Right hindlimb (tissue), 1 donor: Measurements from ENCODE around the gene SPOCK1.

Experiments used
- DNase-seq: peaks from one replicate; pipeline ENCODE4 v3.0.0-alpha.2; 2018

Gene SPOCK1

DNA sequence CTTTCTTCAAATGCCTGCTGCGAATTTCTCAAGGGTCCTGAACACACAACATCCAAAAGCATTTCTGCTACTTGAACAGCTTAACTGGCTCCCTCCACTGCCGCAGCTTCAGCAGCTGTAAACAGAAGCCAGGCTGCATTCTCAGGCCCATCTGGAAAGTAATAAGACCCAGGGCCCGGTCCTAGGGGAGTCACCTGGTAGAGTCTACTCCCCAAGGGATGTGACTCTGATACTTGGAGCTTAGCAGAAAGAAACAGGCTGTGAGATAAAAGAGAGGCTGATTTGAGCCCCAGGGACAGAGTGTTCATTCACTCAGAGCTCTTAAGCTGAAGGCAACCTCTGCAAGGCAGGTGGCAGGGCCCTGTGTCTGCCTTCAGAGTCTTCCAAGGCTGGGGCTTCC lies 356.8 kb downstream of the SPOCK1 start:
- DNase-seq, result no peak

DNA sequence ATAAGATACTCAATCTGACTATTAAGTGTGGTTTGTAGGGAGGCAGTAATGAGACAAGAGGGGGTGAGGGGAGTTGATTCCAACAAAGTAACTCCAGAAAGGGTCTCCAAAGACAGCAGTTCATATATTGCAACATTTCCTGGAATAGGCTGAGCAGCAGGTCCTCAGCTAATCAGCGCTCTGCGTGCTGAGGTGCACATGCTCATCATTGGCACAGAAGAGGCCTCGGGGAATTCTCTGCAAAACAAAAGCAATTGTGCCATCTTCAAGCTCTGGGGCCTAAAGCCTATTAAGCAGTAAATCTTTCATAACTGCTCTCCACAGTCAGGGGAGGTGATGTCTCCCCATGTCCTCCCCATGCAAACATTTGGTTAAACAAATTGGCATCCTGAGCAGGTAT lies 357.3 kb downstream of the SPOCK1 start:
- no peak for DNase-seq

- no peak for DNase-seq
These were observed 362.0 kb downstream of the SPOCK1 start for GRCh38 chr5:137136991-137137632.

DNA sequence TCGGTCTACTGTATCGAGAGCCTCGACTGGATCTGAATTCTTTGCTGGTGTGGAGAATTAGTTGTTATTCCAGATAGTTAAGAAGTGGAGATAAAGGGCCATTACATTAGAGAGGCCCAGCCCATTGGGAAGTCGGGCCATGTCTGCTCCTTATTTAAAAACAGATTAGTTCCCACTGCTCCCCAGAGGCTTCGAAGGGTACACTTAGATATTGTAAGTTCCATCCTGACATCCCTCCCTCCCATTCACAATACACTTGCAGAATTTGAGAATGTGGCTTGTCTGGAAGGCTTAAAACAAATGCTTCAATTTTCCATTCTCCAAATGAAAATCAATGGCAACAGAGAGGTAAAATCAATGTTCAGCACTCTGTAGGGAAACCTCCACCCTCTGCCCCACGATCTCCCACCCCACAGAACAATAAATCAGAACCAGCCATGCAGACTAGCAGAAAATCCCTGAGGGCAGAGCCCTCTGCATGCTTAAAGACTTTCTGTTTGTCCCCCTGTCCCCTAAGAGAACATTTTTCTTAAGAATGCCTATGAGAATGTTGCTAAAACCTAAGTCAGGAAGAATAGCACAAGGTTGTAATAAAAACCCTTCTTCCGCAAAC lies 364.1 kb downstream of the SPOCK1 start:
- DNase-seq, result no peak

DNA sequence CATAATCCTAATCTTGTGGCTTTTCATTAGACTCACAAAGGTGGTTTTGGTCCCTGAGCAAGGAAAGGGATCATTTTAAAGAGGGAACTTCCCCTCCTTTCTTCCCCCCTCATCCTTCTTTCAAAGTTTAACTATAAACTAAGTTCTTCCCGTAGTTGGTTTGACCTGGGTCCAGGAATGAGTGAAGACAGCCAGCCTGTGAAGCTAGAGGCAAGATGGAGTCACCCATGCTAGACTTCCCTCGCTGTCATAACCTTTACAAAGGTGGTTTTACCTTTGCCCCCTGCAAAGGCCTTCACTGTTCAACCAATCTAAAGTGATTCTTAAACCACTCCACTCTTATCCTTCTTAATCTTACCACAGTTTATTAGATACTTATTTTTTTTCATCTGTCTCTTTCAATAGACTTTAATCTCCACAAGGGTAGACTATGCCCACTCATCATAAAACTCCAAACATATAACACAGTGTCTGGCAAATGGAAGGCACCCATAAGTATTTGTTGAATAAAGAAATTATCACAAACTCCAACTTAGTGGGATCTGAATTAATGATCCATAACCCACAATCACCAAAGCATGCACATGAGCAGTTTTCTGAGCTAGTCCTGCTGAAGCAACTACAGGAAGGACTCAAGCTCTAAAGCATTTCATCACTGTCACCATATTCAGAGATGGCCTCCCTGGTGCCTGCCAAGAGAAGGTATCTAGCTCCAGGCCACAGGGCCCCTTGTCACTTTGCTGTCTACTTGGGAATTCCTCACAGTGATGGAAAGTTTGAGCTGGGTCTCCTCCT lies 369.0 kb downstream of the SPOCK1 start:
- DNase-seq, result no peak

- DNase-seq, result no peak
These were observed 371.1 kb downstream of the SPOCK1 start for GRCh38 chr5:137128012-137128411.

DNA sequence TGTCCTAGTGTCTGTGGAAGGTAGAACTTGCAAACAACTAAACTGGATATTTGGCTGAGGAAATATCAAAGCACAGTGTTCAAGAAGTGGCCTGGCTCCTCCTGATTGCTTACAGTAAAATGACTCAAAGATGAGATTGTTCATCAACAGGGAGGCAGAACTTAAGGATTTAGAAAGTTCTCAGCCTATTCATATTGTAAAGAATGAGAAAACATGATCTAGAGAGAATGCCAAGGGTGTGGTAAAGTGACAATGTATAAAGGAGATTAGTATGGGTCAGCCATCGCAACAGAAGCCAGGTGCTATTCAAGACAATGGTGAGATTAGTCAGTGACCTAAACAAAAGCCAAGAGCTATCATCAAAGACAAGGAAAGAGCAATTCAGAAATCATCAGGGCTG lies 372.3 kb downstream of the SPOCK1 start:
- no peak for DNase-seq

DNA sequence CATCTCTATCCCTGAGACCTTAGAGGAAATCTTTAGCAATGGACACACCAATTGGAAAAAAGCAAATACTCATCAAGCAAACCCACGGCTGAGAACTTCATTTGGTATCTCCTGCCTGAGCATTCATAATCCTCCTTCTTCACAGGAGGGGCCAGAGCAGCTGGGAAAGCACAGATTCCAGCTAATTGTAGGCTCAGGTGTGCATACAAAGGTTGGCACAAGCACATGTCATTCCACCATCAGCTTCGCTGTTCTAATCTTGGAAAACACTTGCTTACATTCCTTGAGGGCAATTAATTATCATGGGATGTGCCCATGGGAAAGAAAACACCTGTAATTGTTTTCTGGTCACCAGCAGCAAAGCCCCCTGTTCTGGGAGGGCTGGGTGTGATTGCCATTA lies 376.6 kb downstream of the SPOCK1 start:
- no peak for DNase-seq

- no peak for DNase-seq
These were observed 377.1 kb downstream of the SPOCK1 start for GRCh38 chr5:137122075-137122474.

GRCh38 chr5:137119321-137119720 lies 379.8 kb downstream of the SPOCK1 start:
- no peak for DNase-seq

GRCh38 chr5:137118629-137119028 lies 380.5 kb downstream of the SPOCK1 start:
- DNase-seq, result no peak

DNA sequence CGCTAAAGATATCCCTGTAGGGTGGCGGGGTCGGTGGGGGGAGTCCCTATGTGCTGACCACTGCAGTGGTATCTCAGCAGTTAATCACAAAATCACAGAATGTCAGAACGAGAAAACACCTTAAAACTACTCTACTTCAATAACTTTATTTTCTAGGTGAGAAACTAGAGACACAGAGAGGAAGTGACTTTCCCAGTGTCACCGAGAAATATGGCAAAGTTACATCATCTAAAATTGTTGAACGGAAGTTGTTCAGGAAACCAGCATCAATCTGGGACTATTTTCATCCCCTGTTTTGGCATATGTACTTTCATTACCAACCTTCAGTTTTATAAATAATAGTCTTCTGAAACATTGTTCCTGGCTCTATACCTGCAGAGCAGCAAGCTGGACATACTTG lies 384.0 kb downstream of the SPOCK1 start:
- no peak for DNase-seq

GRCh38 chr5:137114529-137114928 lies 384.6 kb downstream of the SPOCK1 start:
- no peak for DNase-seq

DNA sequence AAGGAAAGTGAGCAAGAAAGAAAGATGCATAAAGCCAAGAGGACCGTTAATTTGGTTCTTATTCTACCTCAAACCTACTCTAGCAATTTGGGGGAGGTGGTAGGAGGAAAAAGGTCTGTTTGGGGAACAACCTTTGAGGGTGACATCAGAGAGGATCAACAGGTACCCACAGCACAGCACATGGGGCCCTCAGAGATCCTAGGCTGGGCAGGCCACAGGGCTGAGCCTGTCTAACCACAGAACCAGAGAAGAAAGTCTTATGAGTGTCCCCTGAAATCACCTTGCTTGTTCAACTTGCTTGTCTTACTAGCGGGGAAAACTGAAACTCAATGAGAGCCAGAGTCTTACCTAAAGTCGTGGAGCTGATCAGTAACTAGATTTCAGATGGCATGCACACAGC lies 385.2 kb downstream of the SPOCK1 start:
- DNase-seq, result no peak

DNA sequence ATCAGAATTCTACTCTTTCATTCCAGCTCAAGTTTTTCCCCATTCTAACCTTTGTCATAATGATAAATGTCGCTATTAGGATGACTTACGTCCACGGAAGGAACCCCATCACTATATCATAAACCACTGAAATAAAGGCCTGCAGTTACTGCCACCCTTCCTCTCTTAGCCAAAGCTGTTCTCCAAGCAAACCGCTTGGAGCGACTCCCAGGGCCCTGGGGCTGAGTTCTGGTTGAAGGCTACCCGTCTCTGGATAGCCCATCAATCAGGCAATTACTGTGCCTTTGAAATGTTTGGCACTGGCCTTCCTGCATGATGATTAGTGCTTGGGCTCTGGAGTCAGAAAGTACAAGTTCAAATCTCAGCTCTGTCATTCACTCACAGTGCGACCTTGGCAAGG lies 386.0 kb downstream of the SPOCK1 start:
- peak; percentile 33 for DNase-seq

DNA sequence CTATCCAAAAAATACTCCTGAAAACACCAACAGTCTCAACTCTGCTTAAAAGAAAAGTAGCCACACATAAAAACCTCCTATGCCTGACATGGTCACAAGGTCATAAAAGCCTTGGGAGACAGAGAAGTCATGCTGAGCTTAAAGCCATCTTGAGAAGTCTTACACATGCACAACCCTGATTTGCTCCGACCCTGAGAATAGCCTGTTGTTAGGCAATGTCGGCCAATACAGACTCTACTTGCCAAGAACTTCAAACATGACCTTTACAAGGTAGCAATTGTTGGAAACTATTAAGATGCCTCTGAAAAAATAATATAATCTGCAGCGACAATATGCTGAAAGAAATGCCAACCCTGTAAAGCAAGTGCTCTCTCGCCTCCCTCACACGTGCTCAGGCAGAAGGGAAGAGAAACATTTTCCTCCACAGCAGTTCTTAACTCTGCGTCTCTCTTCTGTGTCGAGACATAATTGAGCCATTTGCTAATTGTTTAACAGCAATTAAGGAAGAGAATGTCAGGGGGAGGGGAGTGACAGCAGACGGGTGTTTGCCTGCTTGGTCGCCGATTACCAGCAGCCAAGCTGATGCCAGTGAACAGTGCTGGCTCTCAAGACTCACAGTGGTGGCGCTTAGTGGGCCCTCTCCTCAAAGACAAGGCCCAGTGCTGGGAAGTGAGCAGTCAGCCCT lies 393.6 kb downstream of the SPOCK1 start:
- no peak for DNase-seq

DNA sequence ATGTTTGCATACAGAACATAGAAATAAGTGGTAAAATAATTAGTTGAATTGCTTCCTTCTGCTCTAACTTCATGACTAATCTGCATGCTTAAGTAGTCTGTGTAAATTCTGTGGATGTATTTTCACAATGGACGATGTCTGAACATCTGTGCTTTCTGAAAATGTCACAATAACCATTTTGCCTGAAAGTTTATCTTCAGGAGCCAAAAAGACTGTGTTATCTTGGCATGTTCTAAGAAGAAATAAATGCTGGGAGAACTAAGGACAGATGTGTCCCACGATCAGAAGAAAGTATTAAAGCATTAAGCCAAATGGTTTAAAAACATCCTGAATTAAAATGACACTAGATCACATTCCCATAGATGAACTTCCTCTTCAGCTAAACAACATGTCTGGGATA lies 397.6 kb downstream of the SPOCK1 start:
- DNase-seq, result no peak

DNA sequence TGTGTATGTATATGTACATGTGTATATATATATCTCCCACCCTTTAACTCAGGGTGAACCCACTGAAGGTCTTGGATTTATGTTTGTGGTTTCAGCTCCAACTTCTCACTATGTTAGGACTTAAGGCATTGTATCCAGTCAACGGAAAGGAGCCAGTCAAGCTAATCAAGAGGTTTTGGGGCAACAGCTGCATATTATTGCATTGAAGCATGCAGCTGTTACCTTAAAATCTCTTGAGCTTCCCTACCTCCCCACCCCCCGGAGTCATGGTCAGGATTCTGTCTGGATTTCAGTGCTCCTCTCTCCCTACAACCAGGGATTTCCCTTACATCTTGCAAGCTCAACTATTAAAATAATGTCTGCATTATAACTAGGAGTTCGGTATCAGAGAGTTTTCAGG lies 399.5 kb downstream of the SPOCK1 start:
- DNase-seq, result no peak

DNA sequence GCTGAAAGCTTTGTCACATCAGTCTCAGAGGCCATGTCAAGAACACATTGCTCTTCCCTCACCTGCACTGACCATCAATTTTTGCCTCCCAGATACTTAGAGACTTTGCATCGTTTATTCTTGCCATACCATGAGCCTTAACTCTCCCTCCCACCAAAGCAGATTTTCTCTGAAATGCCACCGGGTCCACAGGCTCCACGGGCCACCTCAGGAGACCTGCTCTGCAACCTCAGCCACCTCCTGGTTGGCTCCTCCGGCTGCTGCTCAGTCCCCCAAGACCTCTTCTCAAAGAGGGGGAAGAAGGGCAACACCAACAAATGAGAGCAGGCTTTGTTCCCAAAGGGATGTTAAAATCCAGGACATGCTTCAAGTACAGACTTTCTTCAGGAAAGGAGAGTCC lies 400.5 kb downstream of the SPOCK1 start:
- DNase-seq, result no peak

DNA sequence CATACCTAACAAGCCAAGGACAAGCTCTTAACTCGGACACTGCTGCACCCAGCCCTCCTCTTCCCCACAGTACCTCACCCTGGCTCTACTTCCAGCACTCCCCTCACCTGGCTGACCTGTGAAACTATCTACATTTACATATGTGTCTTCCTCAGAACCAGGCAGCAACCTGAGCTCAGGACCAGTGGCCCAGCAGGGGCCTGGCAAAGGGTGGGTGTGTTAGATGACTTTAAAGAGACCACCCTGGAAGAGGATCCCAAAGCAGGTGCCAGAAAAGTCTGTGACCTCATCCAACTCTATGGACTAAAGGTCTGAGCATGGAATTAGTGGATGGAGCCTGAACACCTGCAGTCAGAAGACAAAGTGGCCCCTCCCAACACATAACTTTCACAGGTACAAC lies 400.9 kb downstream of the SPOCK1 start:
- no peak for DNase-seq

- DNase-seq, result no peak
These were observed 401.9 kb downstream of the SPOCK1 start for GRCh38 chr5:137097203-137097602.

DNA sequence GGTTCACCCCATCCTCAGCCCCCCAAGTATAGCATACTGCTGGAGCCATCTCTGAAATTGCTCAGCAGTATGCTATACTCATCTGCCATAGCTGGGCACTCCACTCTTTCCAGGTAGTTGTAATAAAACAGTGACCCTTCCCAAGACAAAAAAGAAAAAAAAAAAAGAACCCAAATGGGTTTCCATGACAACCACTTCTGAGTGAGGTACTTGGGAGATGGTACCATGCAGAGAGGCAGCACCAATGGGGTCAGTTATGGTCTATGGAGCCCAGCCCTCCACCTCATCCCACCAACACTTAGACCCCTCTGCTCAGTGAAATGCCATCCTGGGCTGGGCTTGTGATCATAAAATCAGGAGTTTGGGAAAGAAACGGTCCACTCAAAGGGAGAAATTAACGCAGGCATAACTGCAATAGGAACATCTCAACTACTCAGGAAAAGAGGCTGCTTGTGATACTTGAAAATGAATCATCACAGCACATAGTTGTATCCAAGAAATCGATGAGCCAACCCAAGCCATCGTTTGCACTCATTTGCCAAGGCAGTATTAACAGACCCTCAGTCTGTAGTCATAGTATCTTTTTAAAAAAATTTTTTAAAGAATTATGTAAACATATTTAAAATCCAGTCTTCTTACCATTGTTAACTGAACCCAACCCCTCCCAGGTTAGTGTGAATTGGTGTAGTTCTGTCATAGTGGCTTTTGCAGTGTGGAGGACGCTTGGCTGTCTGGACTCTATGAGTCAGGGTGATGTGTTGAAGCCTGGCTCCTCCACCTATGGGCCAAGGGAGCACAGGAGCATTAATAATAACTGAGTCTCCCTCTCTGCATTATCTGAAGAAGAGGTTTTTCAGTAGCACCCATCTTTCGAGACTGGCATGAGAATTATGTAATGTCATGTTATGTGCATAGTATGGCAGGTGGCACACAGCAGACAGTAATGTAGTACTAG lies 402.7 kb downstream of the SPOCK1 start:
- DNase-seq, result no peak

- DNase-seq, result no peak
These were observed 403.5 kb downstream of the SPOCK1 start for GRCh38 chr5:137095597-137095996.
